HCT116 (cell line): ENCODE measurements around the gene TAAR8. TPM values are rescaled to one million over a fixed set of nuclear protein-coding genes. Genes with fewer than 3 reads are reported as not detected.
A peak's percentile ranks its signal among the peaks of the same experiment; 100 is the strongest.

Experiments used
- ATAC-seq: fragments of 200-7000 bp; cut with Tn5 transposase; 2 replicates; pipeline ENCODE4 v1.9.1; 2020; ENCODE audit warnings: mild to moderate bottlenecking, moderate library complexity
- BruUV-seq: library from RNA; stranded (reverse); fragments of 400-500 nt; replicated peaks from 2 replicates; lab custom pipeline; 2021; lab: Mats Ljungman, UMichigan
- CTCF ChIA-PET: fragments of 300-600 bp; sonication (Branson Sonifier 250); formaldehyde crosslinking; loops from one replicate; lab custom pipeline; 2021; ENCODE audit warnings: antibody characterized with exemption; lab: Charles Lee
- POLR2A ChIA-PET: fragments of 300-600, 350-600 bp; sonication (Branson Sonifier 250); formaldehyde crosslinking; loops from one replicate; lab custom pipeline; 2021; ENCODE audit warnings: antibody characterized with exemption; lab: Charles Lee
- RAD21 ChIA-PET, 2 experiments: fragments of 300-600 bp; sonication (Branson Sonifier 250); formaldehyde crosslinking; loops; one replicate each; lab custom pipeline; 2023; ENCODE audit warnings: low total read pairs in 2 of 2; ENCODE audit not compliant: uncharacterized antibody in 2 of 2, unreplicated experiment in 2 of 2, low non-redundant PET in 1 of 2; lab: Charles Lee
- DNase-seq: peaks from one replicate; pipeline ENCODE4 v3.0.0-alpha.2; 2010; ENCODE audit warnings: low read depth, low spot score
- H2AFZ ChIP-seq: fragments of 200-600 bp; shearing (Covaris generic), sonication (generic); 2 replicates; pipeline ENCODE4 v1.6.1; 2017; ENCODE audit warnings: low read depth, mixed run types, mixed read lengths, antibody characterized with exemption, low read length; ENCODE audit not compliant: poor library complexity, severe bottlenecking
- H3K27ac ChIP-seq: 2 replicates; pipeline ENCODE4 v1.5.1; 2012; ENCODE audit warnings: low read depth, low read length
- H3K27me3 ChIP-seq: fragments of 200-600 bp; sonication (generic); 2 replicates; pipeline ENCODE4 v1.6.1; 2016; ENCODE audit warnings: mixed run types, low read length, mixed read lengths; ENCODE audit not compliant: insufficient read depth
- H3K36me3 ChIP-seq, 2 experiments: fragments of 200-500 bp in 1 of 2; fragments of 200-600 bp in 1 of 2; sonication (Bioruptor generic) in 1 of 2; sonication (generic) in 1 of 2; 2 replicates each; pipeline versions ENCODE4 v1.5.1 to v1.6.1; 2014 to 2016; ENCODE audit warnings: low read length in 2 of 2, inconsistent platforms in 1 of 2, mixed read lengths in 1 of 2, mixed run types in 1 of 2; ENCODE audit not compliant: insufficient read depth in 2 of 2, control insufficient read depth in 1 of 2
- H3K4me1 ChIP-seq, 2 experiments: fragments of 200-600 bp in 1 of 2; sonication (generic) in 1 of 2; 2 replicates each; pipeline versions ENCODE4 v1.5.1 to v1.6.1; 2012 to 2017; ENCODE audit warnings: low read length in 2 of 2, inconsistent platforms in 1 of 2, mild to moderate bottlenecking in 1 of 2, mixed read lengths in 1 of 2, mixed run types in 1 of 2, moderate library complexity in 1 of 2; ENCODE audit not compliant: insufficient read depth in 2 of 2, control insufficient read depth in 1 of 2
- H3K4me2 ChIP-seq: fragments of 200-600 bp; sonication (generic); 2 replicates; pipeline ENCODE4 v1.6.1; 2017; ENCODE audit warnings: mixed run types, low read length, mixed read lengths
- H3K4me3 ChIP-seq, 2 experiments: fragments of 200-600 bp in 1 of 2; sonication (generic) in 1 of 2; replicated peaks in 1 of 2; 2 replicates each; pipeline ENCODE4 v1.5.1; 2011 to 2016; ENCODE audit warnings: low read length in 2 of 2, control low read depth in 1 of 2, low read depth in 1 of 2, mild to moderate bottlenecking in 1 of 2, mixed read lengths in 1 of 2, mixed run types in 1 of 2
- H3K79me2 ChIP-seq: fragments of 200-600 bp; sonication (generic); 2 replicates; pipeline ENCODE4 v1.6.1; 2017; ENCODE audit warnings: mild to moderate bottlenecking, mixed run types, low read length, moderate library complexity, mixed read lengths; ENCODE audit not compliant: insufficient read depth
- H3K9ac ChIP-seq: fragments of 200-600 bp; sonication (generic); 2 replicates; pipeline ENCODE4 v1.6.1; 2016; ENCODE audit warnings: low read length, mixed read lengths
- H3K9me2 ChIP-seq: fragments of 200-600 bp; sonication (generic), shearing (Covaris generic); 2 replicates; pipeline ENCODE4 v1.6.1; 2017; ENCODE audit warnings: mixed run types, mild to moderate bottlenecking, moderate library complexity; ENCODE audit not compliant: insufficient read depth
- H3K9me3 ChIP-seq, 2 experiments: fragments of 200-500 bp in 1 of 2; fragments of 200-600 bp in 1 of 2; sonication (Bioruptor generic) in 1 of 2; sonication (generic) in 1 of 2; 2 replicates each; pipeline ENCODE4 v1.6.1; 2014 to 2017; ENCODE audit warnings: low read length in 2 of 2, mixed read lengths in 2 of 2, inconsistent platforms in 1 of 2, low read depth in 1 of 2, mild to moderate bottlenecking in 1 of 2, mixed run types in 1 of 2, moderate library complexity in 1 of 2; ENCODE audit not compliant: control insufficient read depth in 1 of 2, insufficient read depth in 1 of 2
- H4K20me1 ChIP-seq: fragments of 200-600 bp; sonication (generic), shearing (Covaris generic); 2 replicates; pipeline ENCODE4 v1.6.1; 2017; ENCODE audit warnings: mixed run types, mild to moderate bottlenecking, moderate library complexity; ENCODE audit not compliant: insufficient read depth
- CBX3 ChIP-seq: IDR thresholded peaks from 2 replicates; pipeline ENCODE4 v1.6.1; 2012; ENCODE audit warnings: low read depth
- CEBPB ChIP-seq: IDR thresholded peaks from 2 replicates; pipeline ENCODE4 v1.6.1; 2012; ENCODE audit warnings: low read depth
- CTCF ChIP-seq, 3 experiments: fragments of 200-600 bp in 1 of 3; sonication (generic) in 1 of 3; IDR thresholded peaks in 2 of 3; conservative IDR thresholded peaks in 1 of 3; 2 replicates each; pipeline ENCODE4 v1.5.1; 2012 to 2017; ENCODE audit warnings: low read depth in 2 of 3, low read length in 2 of 3, antibody characterized with exemption in 1 of 3, borderline replicate concordance in 1 of 3, control low read depth in 1 of 3, mild to moderate bottlenecking in 1 of 3, mixed read lengths in 1 of 3, mixed run types in 1 of 3, moderate library complexity in 1 of 3; ENCODE audit not compliant: insufficient read depth in 1 of 3
- EGR1 ChIP-seq: IDR thresholded peaks from 2 replicates; pipeline ENCODE4 v1.6.1; 2012; ENCODE audit warnings: low read depth
- ELF1 ChIP-seq: IDR thresholded peaks from 2 replicates; pipeline ENCODE4 v1.6.1; 2012; ENCODE audit warnings: low read depth, borderline replicate concordance
- EZH2 ChIP-seq: fragments of 200-600 bp; sonication (generic); IDR thresholded peaks from 2 replicates; pipeline ENCODE4 v1.6.1; 2017; ENCODE audit warnings: antibody characterized with exemption, mixed run types
- FOSL1 ChIP-seq: IDR thresholded peaks from 2 replicates; pipeline ENCODE4 v1.6.1; 2012; ENCODE audit warnings: low read depth
- MAX ChIP-seq: IDR thresholded peaks from 2 replicates; pipeline ENCODE4 v1.6.1; 2012
- POLR2A ChIP-seq: IDR thresholded peaks from 2 replicates; pipeline ENCODE4 v1.7.0; 2011; ENCODE audit warnings: borderline replicate concordance; ENCODE audit not compliant: insufficient read depth, insufficient read length; ENCODE audit errors: extremely low read depth
- RAD21 ChIP-seq: IDR thresholded peaks from 2 replicates; pipeline ENCODE4 v1.6.1; 2012; ENCODE audit warnings: low read depth, mild to moderate bottlenecking
- SP1 ChIP-seq: IDR thresholded peaks from 2 replicates; pipeline ENCODE4 v1.6.1; 2012; ENCODE audit warnings: low read depth
- SRF ChIP-seq: IDR thresholded peaks from 2 replicates; pipeline ENCODE4 v1.6.1; 2012; ENCODE audit warnings: low read depth
- YY1 ChIP-seq: IDR thresholded peaks from 2 replicates; pipeline ENCODE4 v1.6.1; 2011; ENCODE audit warnings: low read length, low read depth, moderate library complexity, mild to moderate bottlenecking; ENCODE audit not compliant: insufficient replicate concordance; ENCODE audit errors: extremely low read depth
- ZFX ChIP-seq: fragments of 450-650 bp; IDR thresholded peaks from 2 replicates; pipeline ENCODE4 v1.6.1; 2017
- intact Hi-C: fragments of 100-400 bp; cut with micrococcal nuclease; formaldehyde crosslinking; loops from 2 replicates; pipeline ENCODE4 v1.10.0; 2022
- total RNA-seq: library from RNA; stranded (reverse); gene quantifications from one replicate; pipeline ENCODE4 v1.2.1, GENCODE V29; 2021; ENCODE audit not compliant: unreplicated experiment

Gene TAAR8
- total RNA-seq, 1 experiment from 2014 or later: not detected

GRCh38 chr6:132526461-132526860, 26.0 kb upstream of the TAAR8 start:
- Histone ChIP-seq H2AFZ (no peak overlapping the region), H3K4me3 (no peak overlapping the region)
- CTCF ChIA-PET: no interaction called here

More at GRCh38 chr6:132526461-132526860, 26.0 kb upstream of the TAAR8 start:
- H3K36me3 ChIP-seq: no peaks in the 10 kb centered on the region
- no peak overlapping the region for H3K27ac ChIP-seq
- TF ChIP-seq MAX: no peak
- TF ChIP-seq EGR1: no peak
- no peak for TF ChIP-seq FOSL1
- no peak for TF ChIP-seq CBX3
- no peak for TF ChIP-seq EZH2
- no peak for TF ChIP-seq CTCF (IDR thresholded peaks at IDR 0.05 in 2 of 3, conservative IDR thresholded peaks at IDR 0.05 in 1 of 3; ENCODE audit: borderline replicate concordance in 1 of 3, insufficient read depth in 1 of 3, low read depth in 2 of 3, low read length in 2 of 3)
- TF ChIP-seq YY1: no peak
- TF ChIP-seq ZFX: no peak
- TF ChIP-seq CEBPB: no peak
- no peak for TF ChIP-seq ELF1
- TF ChIP-seq RAD21: no peak
- TF ChIP-seq POLR2A: no peak
- TF ChIP-seq SRF: no peak
- TF ChIP-seq SP1: no peak
- TF ChIP-seq, all 23 proteins: peak for 0
- Histone ChIP-seq H3K9me3 (no peaks in the 10 kb centered on the region), H3K4me2 (0 out of 2 replicates have a peak overlapping the region, but pooled peaks have one; percentile 1), H3K27me3 (peaks cover 12% of the 10 kb centered on the region; the same call in 1 of the 2 replicates), H3K9ac (no peak overlapping the region), H3K79me2 (no peaks in the 10 kb centered on the region), H3K9me2 (no peaks in the 10 kb centered on the region), H4K20me1 (no peaks in the 10 kb centered on the region), H3K4me1 (peaks cover 20 to 27% of the 10 kb centered on the region in 2 experiments)
- BruUV-seq: no TSS peak
- ATAC-seq: no peak
- ChIA-PET RAD21 (interaction anchor here in 1 of 2 experiments (0.7 kb wide), 1 partner anchor 248 kb away, joined by 3 read pairs; no protein-coding TSS in a partner anchor), POLR2A (no interaction called here)
- DNase-seq: no peak
- intact Hi-C loops: loop anchor here (5.0 kb wide), 1 partner anchor 286 kb away; the partner anchor contains the start of gene RPS12
